Parathyroid adenoma (tissue), 2 donors: ENCODE measurements around the gene ADCY6.

ENCODE experiments used
- H2AFZ ChIP-seq: fragments of 300-600 bp; sonication (generic); one replicate; pipeline ENCODE4 v1.7.0; 2017; ENCODE audit warnings: antibody characterized with exemption, mild to moderate bottlenecking
- H3K27ac ChIP-seq: fragments of 300-600 bp; sonication (generic); one replicate; pipeline ENCODE4 v1.7.0; 2017
- H3K27me3 ChIP-seq: fragments of 300-600 bp; sonication (generic); one replicate; pipeline ENCODE4 v1.7.0; 2017; ENCODE audit warnings: low read length; ENCODE audit not compliant: control insufficient read depth, insufficient read depth
- H3K36me3 ChIP-seq: fragments of 300-600 bp; sonication (generic); one replicate; pipeline ENCODE4 v1.7.0; 2017; ENCODE audit warnings: low read length; ENCODE audit not compliant: control insufficient read depth, insufficient read depth
- H3K4me1 ChIP-seq: fragments of 300-600 bp; sonication (generic); one replicate; pipeline ENCODE4 v1.7.0; 2017; ENCODE audit warnings: control low read depth
- H3K4me2 ChIP-seq: fragments of 300-600 bp; sonication (generic); one replicate; pipeline ENCODE4 v1.7.0; 2017; ENCODE audit warnings: low read length
- H3K4me3 ChIP-seq: fragments of 300-600 bp; sonication (generic); one replicate; pipeline ENCODE4 v1.7.0; 2017; ENCODE audit warnings: low read depth, low read length
- H3K79me2 ChIP-seq: fragments of 300-600 bp; sonication (generic); one replicate; pipeline ENCODE4 v1.7.0; 2017; ENCODE audit warnings: control low read depth
- H3K9ac ChIP-seq: fragments of 300-600 bp; sonication (generic); one replicate; pipeline ENCODE4 v1.7.0; 2017; ENCODE audit warnings: mild to moderate bottlenecking
- H3K9me3 ChIP-seq: fragments of 300-600 bp; sonication (generic); one replicate; pipeline ENCODE4 v1.7.0; 2017; ENCODE audit warnings: low read length; ENCODE audit not compliant: control insufficient read depth
- CTCF ChIP-seq: fragments of 300-600 bp; sonication (generic); IDR thresholded peaks from one replicate; pipeline ENCODE4 v1.7.0; 2017; ENCODE audit warnings: antibody characterized with exemption, mild to moderate bottlenecking
- donor health status: primary hyperparathyroidism.

ADCY6 gene

GRCh38 chr12:48816143-48816854, 27.4 kb upstream of the ADCY6 start:
- H3K27ac ChIP-seq: peak overlapping the region; percentile 12
- no peak for TF ChIP-seq CTCF

GRCh38 chr12:48815126-48816110, 26.5 kb upstream of the ADCY6 start:
- H3K27me3 ChIP-seq: no peaks in the 10 kb centered on the region
- peak overlapping the region; percentile 99 for H2AFZ ChIP-seq
- H3K4me3 ChIP-seq: peak overlapping the region; percentile 85
- peak overlapping the region; percentile 82 for H3K27ac ChIP-seq
- peak overlapping the region; percentile 17 for H3K9ac ChIP-seq
- peak overlapping the region; percentile 99 for H3K4me2 ChIP-seq
- H3K9me3 ChIP-seq: no peaks in the 10 kb centered on the region
- no peaks in the 10 kb centered on the region for H3K36me3 ChIP-seq
- TF ChIP-seq CTCF: no peak
- H3K4me1 ChIP-seq: peaks cover 19% of the 10 kb centered on the region
- H3K79me2 ChIP-seq: no peaks in the 10 kb centered on the region

More at GRCh38 chr12:48816143-48816854, 27.4 kb upstream of the ADCY6 start:
- no peak overlapping the region for H3K9ac ChIP-seq
- no peaks in the 10 kb centered on the region for H3K79me2 ChIP-seq
- H3K4me3 ChIP-seq: peak overlapping the region; percentile 85
- peaks cover 19% of the 10 kb centered on the region for H3K4me1 ChIP-seq
- H3K27me3 ChIP-seq: no peaks in the 10 kb centered on the region
- no peaks in the 10 kb centered on the region for H3K36me3 ChIP-seq
- peak overlapping the region; percentile 99 for H2AFZ ChIP-seq
- H3K9me3 ChIP-seq: no peaks in the 10 kb centered on the region
- H3K4me2 ChIP-seq: peak overlapping the region; percentile 99

GRCh38 chr12:48814262-48815125, 25.6 kb upstream of the ADCY6 start:
- no peaks in the 10 kb centered on the region for H3K9me3 ChIP-seq
- peak overlapping the region; percentile 17 for H3K9ac ChIP-seq
- peaks cover 19% of the 10 kb centered on the region for H3K4me1 ChIP-seq
- no peaks in the 10 kb centered on the region for H3K79me2 ChIP-seq
- H3K36me3 ChIP-seq: no peaks in the 10 kb centered on the region
- peak overlapping the region; percentile 99 for H2AFZ ChIP-seq
- H3K4me2 ChIP-seq: peak overlapping the region; percentile 99
- peak; percentile 98 for TF ChIP-seq CTCF
- H3K27ac ChIP-seq: peak overlapping the region; percentile 82
- H3K4me3 ChIP-seq: peak overlapping the region; percentile 85
- H3K27me3 ChIP-seq: no peaks in the 10 kb centered on the region

- Histone ChIP-seq H3K4me1 (peaks cover 19% of the 10 kb centered on the region), H3K4me2 (peak overlapping the region; percentile 99), H3K27ac (no peak overlapping the region)
Observed at GRCh38 chr12:48813465-48814261, 24.8 kb upstream of the ADCY6 start.

More at GRCh38 chr12:48813465-48814261, 24.8 kb upstream of the ADCY6 start:
- Histone ChIP-seq H3K9ac (no peak overlapping the region), H3K79me2 (no peaks in the 10 kb centered on the region), H3K4me3 (peak overlapping the region; percentile 85), H3K36me3 (no peaks in the 10 kb centered on the region), H2AFZ (peak overlapping the region; percentile 99), H3K9me3 (no peaks in the 10 kb centered on the region), H3K27me3 (no peaks in the 10 kb centered on the region)
- no peak for TF ChIP-seq CTCF
